GM18517 (cell line): Measurements from ENCODE around the gene PRDM12.

ENCODE experiments used
- ATAC-seq: cut with Tn5 transposase; IDR thresholded peaks from one replicate; pipeline ENCODE4 v1.9.1; 2021; ENCODE audit warnings: mild to moderate bottlenecking, moderate library complexity; ENCODE audit not compliant: unreplicated experiment

The PRDM12 gene

DNA sequence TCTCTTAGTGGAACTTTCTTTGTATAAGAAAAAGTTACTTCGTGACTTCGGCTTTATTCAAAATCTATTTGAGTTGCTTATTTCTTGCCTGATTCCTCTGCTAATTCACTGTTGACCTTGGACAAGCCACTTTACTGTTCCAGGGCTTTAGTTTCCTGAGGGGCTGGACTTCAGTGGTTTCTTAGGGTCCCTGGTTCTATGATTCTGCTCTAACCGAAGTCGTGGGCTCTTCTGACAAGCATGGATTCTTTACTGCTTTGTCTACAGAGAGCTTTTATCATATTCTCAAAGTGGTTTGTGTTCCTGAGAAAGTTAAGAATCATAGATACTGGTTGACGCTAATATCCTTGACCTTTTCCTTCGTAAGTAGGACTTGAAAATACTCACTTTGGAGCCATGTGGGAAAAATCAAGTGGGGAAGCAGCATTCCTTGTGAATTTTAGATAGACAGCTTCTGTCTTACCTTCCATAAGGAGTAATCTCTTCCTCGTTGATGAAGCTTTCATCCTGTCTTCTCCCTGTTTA, 50.3 kb downstream of the PRDM12 start:
- ATAC-seq: no peak

DNA sequence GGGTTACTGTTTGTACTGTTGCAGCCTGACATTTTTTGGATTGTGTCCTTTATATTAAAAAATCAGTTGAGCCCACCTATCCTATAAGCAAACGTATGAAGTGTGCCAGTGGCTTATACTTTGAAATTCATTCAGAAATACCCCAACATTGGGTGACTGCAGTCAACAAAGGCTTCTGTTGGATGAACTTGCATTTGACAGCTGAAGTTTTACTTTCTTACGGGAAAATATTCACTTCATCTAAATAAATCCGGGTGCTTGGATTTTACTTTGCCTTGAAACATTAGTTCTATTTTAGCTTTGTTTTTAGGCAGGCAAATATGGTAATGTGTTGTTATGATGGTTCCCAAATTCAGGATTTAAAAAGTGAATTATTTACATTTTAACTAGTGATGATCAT, 50.9 kb downstream of the PRDM12 start:
- ATAC-seq: no peak

DNA sequence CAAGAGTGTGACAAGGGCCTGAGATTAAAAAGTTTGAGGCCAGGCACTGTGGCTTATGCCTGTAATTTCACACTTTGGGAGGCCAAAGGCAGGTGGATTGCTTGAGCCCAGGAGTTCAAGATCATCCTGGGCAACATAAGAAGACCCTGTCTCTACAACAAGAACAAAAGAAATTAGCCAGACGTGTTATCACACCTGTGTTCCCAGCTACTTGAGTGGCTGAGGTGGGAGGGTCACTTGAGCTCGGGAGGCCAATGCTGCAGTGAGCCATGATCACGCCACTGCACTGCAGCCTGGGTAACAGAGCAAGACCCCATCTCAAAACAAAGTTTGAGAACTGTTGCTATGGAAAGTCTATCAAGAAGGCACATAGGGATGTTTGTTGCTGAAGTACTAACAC, 54.2 kb downstream of the PRDM12 start:
- no peak for ATAC-seq

DNA sequence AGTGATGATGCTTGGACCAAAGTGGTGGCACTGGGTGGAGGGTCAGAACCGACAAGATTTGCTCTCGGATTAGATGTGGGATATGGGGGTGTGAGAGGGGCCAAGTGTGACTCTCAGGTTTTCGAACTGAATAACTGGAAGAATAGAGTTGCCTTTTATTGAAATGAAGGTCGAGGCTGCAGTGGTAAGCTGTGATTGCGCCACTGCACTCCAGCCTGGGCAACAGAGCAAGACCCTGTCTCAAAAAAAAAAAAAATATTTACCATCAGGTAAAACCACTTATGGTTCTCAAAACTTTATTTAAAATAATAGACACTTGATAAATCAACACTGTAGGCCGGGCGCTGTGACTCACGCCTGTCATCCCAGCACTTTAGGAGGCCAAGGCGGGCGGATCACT, 56.4 kb downstream of the PRDM12 start:
- no peak for ATAC-seq

DNA sequence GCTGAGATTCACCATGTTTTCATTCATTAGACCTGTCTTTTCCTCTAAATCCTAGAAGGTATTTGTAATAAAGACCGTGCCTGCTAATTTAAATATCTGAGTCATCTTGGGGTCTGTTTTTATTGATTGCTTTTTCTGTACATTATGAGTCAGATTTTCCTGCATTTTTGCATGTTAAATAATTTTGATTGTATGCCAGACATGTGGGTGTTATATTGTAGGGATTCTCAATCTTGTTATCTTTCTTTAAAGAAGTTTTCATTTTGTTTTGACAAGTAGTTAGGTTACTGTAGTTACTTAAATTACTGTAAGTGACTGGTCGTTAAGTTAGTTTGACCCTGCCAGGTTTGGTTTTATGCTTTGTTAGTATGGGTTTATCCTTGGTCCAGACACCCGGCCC, 64.3 kb downstream of the PRDM12 start:
- no peak for ATAC-seq

DNA sequence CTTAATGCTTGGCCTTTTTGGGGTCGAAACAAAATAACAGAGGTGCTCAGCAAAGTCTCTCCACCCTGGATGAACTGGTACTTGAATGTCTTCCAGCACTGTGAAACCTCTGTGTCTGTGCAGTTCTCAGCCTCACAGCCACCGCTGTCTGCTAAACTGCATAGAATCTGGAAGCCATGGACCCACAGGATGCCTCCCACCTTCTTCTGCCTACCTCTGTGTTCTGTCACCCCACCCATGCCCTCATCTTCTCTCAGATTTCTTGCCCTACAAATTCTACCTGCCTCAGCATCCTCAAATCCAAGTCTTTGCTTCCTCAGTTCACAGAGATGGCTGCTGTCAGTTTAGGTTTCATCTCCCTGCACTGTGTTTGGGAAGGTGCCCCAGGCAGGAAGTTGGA, 64.8 kb downstream of the PRDM12 start:
- no peak for ATAC-seq

DNA sequence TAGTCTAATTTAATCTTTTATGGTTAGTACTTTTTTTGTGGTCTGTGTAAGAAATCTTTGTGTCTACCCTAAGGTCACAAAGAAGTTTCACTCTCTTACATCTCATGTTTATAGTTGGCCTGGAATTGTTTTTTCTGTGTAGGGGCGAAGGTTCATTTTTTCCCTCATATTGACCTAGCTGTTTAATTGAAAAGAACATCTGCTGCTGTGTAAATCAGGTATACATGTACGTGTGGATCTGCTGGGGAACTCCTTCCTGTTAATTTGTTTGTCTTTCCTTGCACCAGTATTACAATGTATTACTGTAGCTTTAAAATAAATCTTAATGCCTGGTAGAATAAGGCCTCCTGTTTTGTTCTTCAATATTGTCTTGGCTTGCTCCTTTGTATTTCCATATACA, 67.0 kb downstream of the PRDM12 start:
- no peak for ATAC-seq

DNA sequence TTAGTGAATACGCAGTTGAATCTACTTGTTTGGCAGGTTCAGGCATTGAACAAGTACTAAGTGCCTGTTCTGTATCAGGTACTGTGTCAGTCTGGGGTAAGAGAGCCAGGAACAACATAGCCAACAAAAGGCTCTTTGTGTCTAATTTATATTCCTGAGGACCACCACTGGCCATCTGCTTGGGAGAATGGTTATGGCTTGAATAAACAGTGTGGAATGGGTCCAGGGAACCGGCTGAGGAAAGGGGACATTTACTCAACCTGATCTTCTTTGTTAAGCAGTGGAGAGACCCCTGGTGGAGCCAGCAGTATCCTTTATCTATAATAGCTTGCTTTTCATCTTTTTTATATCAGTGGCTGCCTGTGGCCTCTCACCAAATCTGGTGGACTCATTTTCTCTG, 67.7 kb downstream of the PRDM12 start:
- ATAC-seq: no peak
